NT2/D1 (cell line): ENCODE measurements around the gene ZFHX3.

Source experiments
- DNase-seq: peaks from one replicate; pipeline ENCODE4 v3.0.0-alpha.2; 2011; ENCODE audit warnings: low read depth, low spot score
- H3K27me3 ChIP-seq: 2 replicates; pipeline ENCODE4 v1.6.0; 2011; ENCODE audit warnings: mild to moderate bottlenecking; ENCODE audit not compliant: insufficient read length, insufficient read depth
- H3K36me3 ChIP-seq: 2 replicates; pipeline ENCODE4 v1.6.1; 2011; ENCODE audit warnings: mild to moderate bottlenecking, low read length, mixed read lengths; ENCODE audit not compliant: insufficient read depth, insufficient read length
- H3K4me1 ChIP-seq: 2 replicates; pipeline ENCODE4 v1.5.1; 2011; ENCODE audit not compliant: insufficient read depth, insufficient read length
- H3K4me3 ChIP-seq: 2 replicates; pipeline ENCODE4 v1.5.1; 2011; ENCODE audit warnings: low read depth; ENCODE audit not compliant: insufficient read length
- H3K9ac ChIP-seq: 2 replicates; pipeline ENCODE4 v1.6.0; 2011; ENCODE audit warnings: low read depth; ENCODE audit not compliant: insufficient read length
- H3K9me3 ChIP-seq: 2 replicates; pipeline ENCODE4 v1.5.1; 2011; ENCODE audit warnings: mild to moderate bottlenecking, low read length; ENCODE audit not compliant: insufficient read depth
- SUZ12 ChIP-seq: IDR thresholded peaks from 2 replicates; pipeline ENCODE4 v1.6.1; 2011; ENCODE audit not compliant: insufficient read length, insufficient read depth; ENCODE audit errors: extremely low read depth
- YY1 ChIP-seq: IDR thresholded peaks from 2 replicates; pipeline ENCODE4 v1.6.1; 2011; ENCODE audit not compliant: insufficient read length, insufficient read depth
- ZNF274 ChIP-seq: IDR thresholded peaks from 2 replicates; pipeline ENCODE4 v1.6.1; 2011; ENCODE audit warnings: mild to moderate bottlenecking, low read depth, low read length

Gene ZFHX3

GRCh38 chr16:73021866-73022495 is 25.9 kb downstream of the ZFHX3 start:
- peaks cover 8% of the 10 kb centered on the region for H3K4me1 ChIP-seq
- H3K4me3 ChIP-seq: no peak overlapping the region
- no peak for TF ChIP-seq YY1
- no peak for TF ChIP-seq SUZ12
- TF ChIP-seq ZNF274: no peak
- no peak for DNase-seq
- peaks cover 2% of the 10 kb centered on the region for H3K36me3 ChIP-seq
- H3K9me3 ChIP-seq: no peaks in the 10 kb centered on the region
- peaks cover 45% of the 10 kb centered on the region for H3K27me3 ChIP-seq
- H3K9ac ChIP-seq: no peak overlapping the region

- no peak overlapping the region for H3K9ac ChIP-seq
- H3K36me3 ChIP-seq: peaks cover 2% of the 10 kb centered on the region
- peaks cover 8% of the 10 kb centered on the region for H3K4me1 ChIP-seq
- TF ChIP-seq SUZ12 (no peak), YY1 (no peak), ZNF274 (no peak)
- DNase-seq: no peak
- peaks cover 33% of the 10 kb centered on the region for H3K27me3 ChIP-seq
- no peak overlapping the region for H3K4me3 ChIP-seq
- H3K9me3 ChIP-seq: no peaks in the 10 kb centered on the region
Observed at GRCh38 chr16:73020409-73020884, 27.5 kb downstream of the ZFHX3 start.

GRCh38 chr16:73019457-73020362 is 28.2 kb downstream of the ZFHX3 start:
- Histone ChIP-seq H3K4me3 (no peak overlapping the region), H3K9ac (no peak overlapping the region), H3K4me1 (peaks cover 8% of the 10 kb centered on the region), H3K9me3 (no peaks in the 10 kb centered on the region), H3K27me3 (peaks cover 26% of the 10 kb centered on the region), H3K36me3 (peaks cover 2% of the 10 kb centered on the region)
- DNase-seq: no peak
- TF ChIP-seq YY1 (no peak), ZNF274 (no peak), SUZ12 (no peak)

GRCh38 chr16:73018821-73019456 is 29.0 kb downstream of the ZFHX3 start:
- H3K4me3 ChIP-seq: no peak overlapping the region
- H3K4me1 ChIP-seq: peaks cover 4% of the 10 kb centered on the region
- peaks cover 2% of the 10 kb centered on the region for H3K36me3 ChIP-seq
- H3K27me3 ChIP-seq: peaks cover 18% of the 10 kb centered on the region
- H3K9me3 ChIP-seq: no peaks in the 10 kb centered on the region
- no peak overlapping the region for H3K9ac ChIP-seq
- no peak for DNase-seq
- TF ChIP-seq YY1: no peak
- no peak for TF ChIP-seq ZNF274
- TF ChIP-seq SUZ12: no peak

GRCh38 chr16:73017321-73017720 is 30.6 kb downstream of the ZFHX3 start:
- no peak for DNase-seq
- no peaks in the 10 kb centered on the region for H3K36me3 ChIP-seq
- TF ChIP-seq ZNF274 (no peak), YY1 (no peak), SUZ12 (no peak)
- peaks cover 2% of the 10 kb centered on the region for H3K4me1 ChIP-seq
- H3K9ac ChIP-seq: no peak overlapping the region
- H3K9me3 ChIP-seq: no peaks in the 10 kb centered on the region
- H3K27me3 ChIP-seq: peaks cover 6% of the 10 kb centered on the region
- no peak overlapping the region for H3K4me3 ChIP-seq

GRCh38 chr16:73016488-73016830 is 31.5 kb downstream of the ZFHX3 start:
- TF ChIP-seq YY1: no peak
- no peaks in the 10 kb centered on the region for H3K4me1 ChIP-seq
- no peak overlapping the region for H3K4me3 ChIP-seq
- no peaks in the 10 kb centered on the region for H3K36me3 ChIP-seq
- H3K27me3 ChIP-seq: no peaks in the 10 kb centered on the region
- no peak for DNase-seq
- H3K9ac ChIP-seq: no peak overlapping the region
- H3K9me3 ChIP-seq: no peaks in the 10 kb centered on the region

GRCh38 chr16:73015612-73016487 is 32.1 kb downstream of the ZFHX3 start:
- no peaks in the 10 kb centered on the region for H3K9me3 ChIP-seq
- no peak for DNase-seq
- H3K27me3 ChIP-seq: no peaks in the 10 kb centered on the region
- H3K9ac ChIP-seq: no peak overlapping the region
- no peaks in the 10 kb centered on the region for H3K4me1 ChIP-seq
- TF ChIP-seq YY1: no peak
- no peaks in the 10 kb centered on the region for H3K36me3 ChIP-seq
- no peak overlapping the region for H3K4me3 ChIP-seq
